GM23248 (cell line): Measurements from ENCODE around the gene MYO16. TPM values are rescaled to one million over a fixed set of nuclear protein-coding genes. Genes with fewer than 3 reads are reported as not detected.

Experiments
- DNase-seq: peaks from one replicate; pipeline ENCODE4 v3.0.0-alpha.2; 2015
- H2AFZ ChIP-seq: fragments of 200-600 bp; sonication (generic); 2 replicates; pipeline ENCODE4 v1.6.1; 2016; ENCODE audit warnings: antibody characterized with exemption
- H3F3A ChIP-seq: fragments of 200-600 bp; sonication (generic); 2 replicates; pipeline ENCODE4 v1.6.1; 2016; ENCODE audit warnings: mild to moderate bottlenecking, antibody characterized with exemption, mixed run types; ENCODE audit not compliant: insufficient read depth
- H3K27ac ChIP-seq: fragments of 200-600 bp; sonication (generic); 2 replicates; pipeline ENCODE4 v1.5.1; 2016; ENCODE audit warnings: mild to moderate bottlenecking
- H3K27me3 ChIP-seq: fragments of 200-600 bp; sonication (generic); replicated peaks from 2 replicates; pipeline ENCODE4 v1.6.1; 2016; ENCODE audit warnings: mild to moderate bottlenecking; ENCODE audit not compliant: insufficient read depth
- H3K36me3 ChIP-seq: fragments of 200-600 bp; sonication (generic); 2 replicates; pipeline ENCODE4 v1.6.1; 2016; ENCODE audit warnings: low read depth, mild to moderate bottlenecking
- H3K4me1 ChIP-seq: fragments of 200-600 bp; sonication (generic); 2 replicates; pipeline ENCODE4 v1.6.1; 2016; ENCODE audit warnings: mild to moderate bottlenecking; ENCODE audit not compliant: insufficient read depth
- H3K4me2 ChIP-seq: fragments of 200-600 bp; sonication (generic); one replicate; pipeline ENCODE4 v1.6.1; 2016; ENCODE audit warnings: mild to moderate bottlenecking; ENCODE audit not compliant: unreplicated experiment
- H3K4me3 ChIP-seq: fragments of 200-600 bp; sonication (generic); 2 replicates; pipeline ENCODE4 v1.5.1; 2016; ENCODE audit warnings: mild to moderate bottlenecking
- H3K79me2 ChIP-seq: fragments of 200-600 bp; sonication (generic); 2 replicates; pipeline ENCODE4 v1.6.1; 2016; ENCODE audit warnings: mild to moderate bottlenecking; ENCODE audit not compliant: insufficient read depth
- H3K9ac ChIP-seq: fragments of 200-600 bp; sonication (generic); 2 replicates; pipeline ENCODE4 v1.6.1; 2016; ENCODE audit warnings: mild to moderate bottlenecking
- H3K9me2 ChIP-seq: fragments of 200-600 bp; sonication (generic); 2 replicates; pipeline ENCODE4 v1.6.1; 2016; ENCODE audit warnings: mixed run types, mild to moderate bottlenecking, moderate library complexity; ENCODE audit not compliant: insufficient read depth
- H3K9me3 ChIP-seq: fragments of 200-600 bp; sonication (generic); one replicate; pipeline ENCODE4 v1.6.1; 2017; ENCODE audit warnings: low read depth
- H4K20me1 ChIP-seq: fragments of 200-600 bp; sonication (generic); 2 replicates; pipeline ENCODE4 v1.6.0; 2016; ENCODE audit not compliant: insufficient read depth
- EZH2 ChIP-seq: fragments of 200-600 bp; sonication (generic); IDR thresholded peaks from 2 replicates; pipeline ENCODE4 v1.6.1; 2018; ENCODE audit warnings: antibody characterized with exemption, mild to moderate bottlenecking; ENCODE audit not compliant: insufficient read depth, poor library complexity, severe bottlenecking
- EZH2phosphoT487 ChIP-seq: fragments of 200-600 bp; sonication (generic); IDR thresholded peaks from 2 replicates; pipeline ENCODE4 v1.6.1; 2018; ENCODE audit warnings: antibody characterized with exemption, moderate library complexity, mild to moderate bottlenecking, low read depth; ENCODE audit not compliant: insufficient read depth
- WGBS, 2 experiments: methylation state at CpG; one replicate each; pipeline ENCODE4 v1.1.6; 2015 to 2017; ENCODE audit warnings: low lambda C conversion rate in 2 of 2, low coverage in 1 of 2; ENCODE audit errors: missing lambda C conversion rate in 2 of 2; 5-methylcytosine and 5-hydroxymethylcytosine counted together
- in situ Hi-C: fragments of 300-500 bp; cut with MboI; formaldehyde crosslinking; loops from 2 replicates; pipeline ENCODE4 v1.15.0; 2020
- polyA plus RNA-seq: library from polyadenylated mRNA; unstranded; fragments of >200 nt; fragmentation: Nextera tagmentation; extraction: Ambion mirVana; gene quantifications from 2 replicates; pipeline ENCODE4 v1.2.1, GENCODE V29; 2016
- total RNA-seq: library from RNA; depleted of rRNA; stranded (reverse); fragments of >200 nt; shearing (Covaris generic); gene quantifications from 2 replicates; pipeline ENCODE4 v1.2.3, GENCODE V29; 2014

Gene MYO16
- total and polyA plus RNA-seq, 2 experiments from 2014 or later = not detected

- H3K9ac ChIP-seq = no peak overlapping the region
- no peaks in the 10 kb centered on the region for H3K9me2 ChIP-seq
- no peak overlapping the region for H2AFZ ChIP-seq
- no peaks in the 10 kb centered on the region for H4K20me1 ChIP-seq
- H3K9me3 ChIP-seq = no peaks in the 10 kb centered on the region
- peaks cover 25% of the 10 kb centered on the region for H3K4me1 ChIP-seq
- in situ Hi-C loops = no loop called here
- H3K79me2 ChIP-seq = no peaks in the 10 kb centered on the region
- H3F3A ChIP-seq = peaks cover 15% of the 10 kb centered on the region
- no peak overlapping the region for H3K4me3 ChIP-seq
- DNase-seq = no peak
- no peaks in the 10 kb centered on the region for H3K27me3 ChIP-seq
- H3K4me2 ChIP-seq = no peak overlapping the region
- no peak for TF ChIP-seq EZH2phosphoT487
- TF ChIP-seq EZH2 = no peak
- 91 to 92% methylated on average over 14 of the region's 14 CpGs for WGBS, 2 experiments
- no peak overlapping the region for H3K27ac ChIP-seq
- no peaks in the 10 kb centered on the region for H3K36me3 ChIP-seq
Observed at GRCh38 chr13:109159650-109160309, 530.4 kb downstream of the MYO16 start.

DNA sequence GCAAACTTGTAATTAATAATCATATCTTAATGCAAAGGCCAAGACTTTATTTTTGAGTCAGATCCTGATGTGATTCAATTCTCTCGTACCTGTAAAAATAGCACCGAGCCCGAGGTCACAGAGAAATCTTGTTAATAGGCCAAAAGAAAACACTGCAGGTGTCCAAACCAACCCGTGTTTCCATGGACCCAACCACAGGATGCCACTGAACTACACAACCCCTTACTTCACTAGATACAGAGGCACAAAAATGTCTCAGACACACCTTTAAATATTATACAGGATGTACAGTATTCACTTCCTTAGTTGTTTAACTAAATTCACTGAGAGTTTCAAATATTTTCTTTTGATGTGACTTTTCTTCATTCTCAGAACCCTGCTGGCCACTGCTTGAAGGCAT, 530.9 kb downstream of the MYO16 start:
- no peaks in the 10 kb centered on the region for H3K36me3 ChIP-seq
- H3K9me3 ChIP-seq = no peaks in the 10 kb centered on the region
- H4K20me1 ChIP-seq = no peaks in the 10 kb centered on the region
- in situ Hi-C loops = no loop called here
- H3K79me2 ChIP-seq = no peaks in the 10 kb centered on the region
- no peak overlapping the region for H3K9ac ChIP-seq
- no peaks in the 10 kb centered on the region for H3K9me2 ChIP-seq
- 90 to 92% methylated on average over 4 of the region's 4 CpGs for WGBS, 2 experiments
- H2AFZ ChIP-seq = no peak overlapping the region
- H3K4me3 ChIP-seq = no peak overlapping the region
- no peak for DNase-seq
- no peak overlapping the region for H3K4me2 ChIP-seq
- H3F3A ChIP-seq = peaks cover 10% of the 10 kb centered on the region
- no peak overlapping the region for H3K27ac ChIP-seq
- no peak for TF ChIP-seq EZH2phosphoT487
- no peak for TF ChIP-seq EZH2
- H3K4me1 ChIP-seq = peaks cover 19% of the 10 kb centered on the region
- H3K27me3 ChIP-seq = no peaks in the 10 kb centered on the region

DNA sequence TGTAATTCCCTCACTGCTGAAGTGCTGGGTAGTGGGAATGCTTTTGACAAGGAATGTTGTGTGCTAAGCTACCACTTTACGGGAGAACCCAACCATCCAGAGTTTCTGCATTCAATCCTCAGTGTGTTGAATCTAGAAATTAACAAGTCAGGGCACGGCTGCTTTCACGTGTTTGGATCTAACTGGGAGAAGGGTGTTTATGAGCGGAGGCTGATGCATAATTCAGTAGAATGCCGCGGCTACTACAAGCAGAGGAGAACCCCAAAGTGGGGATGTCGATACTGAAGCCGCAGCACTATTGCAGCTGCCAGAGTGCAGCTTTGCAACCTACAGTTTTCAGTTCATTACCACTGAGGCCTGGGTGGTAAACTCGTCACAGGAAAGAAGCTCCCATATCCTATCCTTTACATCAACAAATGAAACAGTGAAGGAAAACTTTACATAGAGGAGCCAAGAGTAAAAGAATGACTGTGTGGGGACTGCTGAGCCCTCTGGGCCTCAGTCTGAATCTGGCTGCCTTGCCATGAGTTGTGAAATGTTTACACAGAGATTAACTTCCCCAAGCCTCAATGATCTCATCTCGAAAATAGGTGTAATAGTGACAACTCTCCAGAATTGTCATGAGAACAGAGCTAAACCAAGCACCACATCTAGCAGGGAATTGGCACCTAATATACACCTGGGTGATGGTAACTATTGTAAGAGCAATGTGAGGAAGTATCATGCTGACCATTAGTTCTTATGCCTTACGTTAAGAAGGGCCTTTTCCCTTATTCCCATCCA, 531.7 kb downstream of the MYO16 start:
- Histone ChIP-seq H3F3A (peaks cover 3% of the 10 kb centered on the region), H4K20me1 (no peaks in the 10 kb centered on the region), H3K4me1 (peaks cover 12% of the 10 kb centered on the region), H3K9me3 (no peaks in the 10 kb centered on the region), H3K27ac (no peak overlapping the region), H3K9me2 (no peaks in the 10 kb centered on the region), H3K27me3 (no peaks in the 10 kb centered on the region), H3K79me2 (no peaks in the 10 kb centered on the region), H3K9ac (no peak overlapping the region), H2AFZ (no peak overlapping the region), H3K4me3 (no peak overlapping the region), H3K36me3 (no peaks in the 10 kb centered on the region), H3K4me2 (no peak overlapping the region)
- no peak for TF ChIP-seq EZH2
- TF ChIP-seq EZH2phosphoT487 = no peak
- in situ Hi-C loops = no loop called here
- WGBS, 2 experiments = 97 to 98% methylated on average over 11 of the region's 11 CpGs
- no peak for DNase-seq

DNA sequence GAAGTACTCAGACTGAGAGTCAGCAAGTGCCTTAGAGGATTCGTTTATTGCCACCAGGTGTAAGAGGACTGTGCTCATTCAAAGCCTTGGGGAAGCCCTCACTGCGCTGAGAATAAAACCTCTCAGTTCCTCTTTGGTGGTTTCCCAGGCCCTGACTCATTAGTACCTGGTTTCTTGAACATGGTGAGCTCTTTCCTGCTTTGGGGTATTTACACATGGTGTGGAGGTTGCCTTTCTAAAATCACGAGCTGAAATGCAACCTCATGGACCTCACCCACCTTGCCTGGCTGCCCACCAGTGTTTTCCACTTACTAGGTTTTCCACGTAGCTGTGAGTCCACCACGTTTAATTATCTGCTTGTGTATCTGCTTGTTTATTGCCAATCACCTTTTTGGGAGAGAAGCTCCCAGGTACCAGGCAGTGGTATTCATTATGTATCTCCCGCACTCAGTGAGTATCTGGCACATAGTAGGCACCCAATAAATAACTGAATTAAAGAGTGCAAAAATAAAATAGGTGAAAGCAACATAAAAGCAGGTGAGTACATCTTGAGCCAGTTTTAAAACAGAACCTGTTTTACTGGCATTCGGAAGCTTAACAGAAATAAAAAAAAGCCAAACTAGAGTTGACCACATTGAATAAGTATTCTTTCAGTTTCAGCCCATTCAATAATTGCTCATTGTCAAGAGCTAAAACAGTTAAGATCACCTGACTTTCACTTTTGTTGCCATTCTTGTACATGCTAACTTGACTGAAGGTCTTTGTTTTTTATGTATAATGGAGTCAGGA, 533.0 kb downstream of the MYO16 start:
- H4K20me1 ChIP-seq = no peaks in the 10 kb centered on the region
- H3K4me1 ChIP-seq = no peaks in the 10 kb centered on the region
- H2AFZ ChIP-seq = no peak overlapping the region
- H3K9ac ChIP-seq = no peak overlapping the region
- TF ChIP-seq EZH2 (no peak), EZH2phosphoT487 (no peak)
- no peak overlapping the region for H3K27ac ChIP-seq
- no peaks in the 10 kb centered on the region for H3K9me2 ChIP-seq
- no peak overlapping the region for H3K4me2 ChIP-seq
- in situ Hi-C loops = no loop called here
- H3K79me2 ChIP-seq = no peaks in the 10 kb centered on the region
- DNase-seq = no peak
- H3K9me3 ChIP-seq = no peaks in the 10 kb centered on the region
- H3K36me3 ChIP-seq = no peaks in the 10 kb centered on the region
- no peaks in the 10 kb centered on the region for H3K27me3 ChIP-seq
- H3F3A ChIP-seq = no peaks in the 10 kb centered on the region
- no peak overlapping the region for H3K4me3 ChIP-seq
- 74 to 79% methylated on average over 7 of the region's 7 CpGs for WGBS, 2 experiments
